Daoy (cell line): ENCODE data around the gene TTLL10. TPM values are rescaled to one million over a fixed set of nuclear protein-coding genes. Genes with fewer than 3 reads are reported as not detected.

Experiments
- DNase-seq: peaks from one replicate; pipeline ENCODE4 v3.0.0-alpha.2; 2015; ENCODE audit warnings: low read depth
- total RNA-seq: library from RNA; depleted of rRNA; stranded (reverse); fragments of >200 nt; shearing (Covaris generic); gene quantifications from 2 replicates; pipeline ENCODE4 v1.2.3, GENCODE V29; 2014

Gene TTLL10
- total RNA-seq, 1 experiment from 2014 or later: not detected

- no peak for DNase-seq
Observed at GRCh38 chr1:1205769-1206375, 32.2 kb downstream of the TTLL10 start.

DNA sequence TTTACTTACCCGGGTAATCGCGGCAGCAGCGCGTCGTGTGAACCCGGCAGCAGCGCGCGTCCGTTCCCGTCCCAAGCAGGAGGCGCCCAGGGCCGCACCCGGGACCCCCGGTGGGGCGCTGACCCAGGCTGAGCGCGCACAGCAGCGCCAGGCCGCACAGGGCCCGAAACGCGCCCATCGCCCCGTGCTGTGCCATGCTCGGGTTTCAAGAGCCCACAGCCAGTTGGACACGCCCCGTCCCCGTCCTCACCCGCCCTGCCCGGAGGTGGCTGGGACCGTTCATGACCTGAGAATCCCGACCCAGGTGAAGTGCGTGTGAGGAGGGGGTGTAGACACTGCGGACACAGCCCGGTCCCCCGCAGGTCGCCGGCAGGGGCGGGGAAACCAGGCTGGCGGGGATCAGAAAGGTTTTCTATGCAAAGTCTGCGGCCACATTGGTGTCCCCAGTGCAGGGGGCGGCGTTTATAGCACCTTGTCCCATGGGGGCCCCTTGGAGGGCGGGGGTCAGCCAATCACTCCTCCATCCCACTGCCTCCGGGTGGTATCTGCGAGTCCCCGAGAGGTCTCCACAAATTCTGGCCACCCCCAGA, 32.8 kb downstream of the TTLL10 start, which contains the start of gene TNFRSF18:
Gene TNFRSF18 (minus strand): TSS at position 217 of the 590 bp plus-strand sequence. CDS start 21 bp downstream, at position 196.
- DNase-seq: no peak

GRCh38 chr1:1206966-1207531, 33.4 kb downstream of the TTLL10 start:
- DNase-seq: no peak

GRCh38 chr1:1207571-1207892, 33.9 kb downstream of the TTLL10 start:
- DNase-seq: no peak

- peak; percentile 54 for DNase-seq
Observed at GRCh38 chr1:1208713-1209433, 35.2 kb downstream of the TTLL10 start.

GRCh38 chr1:1210726-1211540, 37.3 kb downstream of the TTLL10 start:
- no peak for DNase-seq

GRCh38 chr1:1211541-1212441, 38.1 kb downstream of the TTLL10 start:
- no peak for DNase-seq

DNA sequence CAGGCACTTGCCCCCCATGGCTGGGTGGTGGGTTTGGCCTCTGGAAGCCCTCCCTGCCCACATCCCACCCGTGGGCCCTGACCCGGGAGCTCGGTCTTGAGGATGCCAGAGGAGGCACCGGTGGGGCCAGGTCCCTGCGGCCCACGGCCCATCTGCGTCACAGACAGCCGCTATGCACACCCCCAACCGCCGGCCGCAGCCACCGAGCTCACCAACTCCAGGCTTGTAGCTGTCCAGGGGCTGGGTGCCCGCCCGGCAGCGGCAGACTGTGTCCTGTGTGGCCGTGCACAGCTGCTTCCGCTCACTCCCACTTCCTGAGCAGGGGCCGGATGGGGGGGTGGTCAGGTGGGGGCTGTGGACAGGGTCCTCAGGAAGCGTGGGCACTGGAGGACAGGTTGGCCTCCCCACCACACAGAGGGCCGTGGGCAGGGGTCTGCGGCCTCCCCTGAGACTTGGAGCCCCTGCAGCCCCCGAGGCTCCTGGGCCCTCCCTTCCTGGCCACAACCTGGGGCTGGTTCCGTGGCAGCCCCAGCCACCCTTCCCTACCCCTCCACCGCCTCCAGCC, 39.2 kb downstream of the TTLL10 start:
- DNase-seq: no peak

DNA sequence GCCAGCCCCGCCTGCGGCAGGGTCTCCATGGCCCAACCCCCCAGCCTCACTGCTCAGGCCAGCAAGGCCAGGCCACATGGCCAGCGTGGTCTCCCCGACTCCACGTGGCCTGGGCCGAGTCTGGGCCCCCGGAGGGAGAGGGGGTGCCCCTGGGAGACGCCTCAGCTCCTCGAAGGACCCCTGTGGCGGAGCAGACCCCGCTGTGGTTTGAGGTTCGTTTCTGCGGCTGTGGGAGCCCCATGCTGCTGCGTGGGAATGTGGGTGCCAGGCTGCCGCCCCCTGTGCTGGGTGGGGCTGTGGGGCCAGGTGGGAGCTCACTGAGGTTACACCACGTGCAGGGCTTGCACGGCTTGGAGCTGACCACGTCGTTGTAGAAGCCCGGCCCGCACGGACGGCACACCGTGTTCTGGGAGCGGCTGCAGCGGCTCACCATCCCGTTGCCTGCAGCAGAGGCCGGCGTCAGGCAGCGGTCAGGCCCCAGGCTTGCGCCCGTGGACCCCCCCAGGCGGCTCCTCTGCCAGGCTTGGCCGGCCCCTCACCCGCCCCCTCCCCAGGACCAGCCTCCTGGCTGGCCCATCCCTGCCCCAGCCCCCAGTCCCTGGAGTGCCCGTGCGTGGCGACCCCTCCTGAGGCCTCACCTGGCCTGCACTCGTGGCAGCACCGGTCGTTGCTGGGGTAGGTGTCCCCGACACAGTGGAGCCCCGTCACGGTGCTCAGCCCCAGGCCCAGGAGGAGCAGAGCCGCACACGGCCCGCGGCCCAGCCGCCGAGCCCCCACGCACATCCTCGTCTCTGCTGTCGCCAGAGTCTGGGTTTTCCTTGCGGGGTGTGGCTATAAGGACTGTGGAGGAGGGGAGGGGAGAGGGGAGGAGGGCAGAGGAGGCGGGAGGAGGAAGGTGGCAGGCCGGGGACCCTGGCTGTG, 39.9 kb downstream of the TTLL10 start, which contains the start of gene TNFRSF4:
Gene TNFRSF4 (minus strand): TSS at position 809 of the 921 bp plus-strand sequence. CDS start 26 bp downstream, at position 783.
- no peak for DNase-seq

DNA sequence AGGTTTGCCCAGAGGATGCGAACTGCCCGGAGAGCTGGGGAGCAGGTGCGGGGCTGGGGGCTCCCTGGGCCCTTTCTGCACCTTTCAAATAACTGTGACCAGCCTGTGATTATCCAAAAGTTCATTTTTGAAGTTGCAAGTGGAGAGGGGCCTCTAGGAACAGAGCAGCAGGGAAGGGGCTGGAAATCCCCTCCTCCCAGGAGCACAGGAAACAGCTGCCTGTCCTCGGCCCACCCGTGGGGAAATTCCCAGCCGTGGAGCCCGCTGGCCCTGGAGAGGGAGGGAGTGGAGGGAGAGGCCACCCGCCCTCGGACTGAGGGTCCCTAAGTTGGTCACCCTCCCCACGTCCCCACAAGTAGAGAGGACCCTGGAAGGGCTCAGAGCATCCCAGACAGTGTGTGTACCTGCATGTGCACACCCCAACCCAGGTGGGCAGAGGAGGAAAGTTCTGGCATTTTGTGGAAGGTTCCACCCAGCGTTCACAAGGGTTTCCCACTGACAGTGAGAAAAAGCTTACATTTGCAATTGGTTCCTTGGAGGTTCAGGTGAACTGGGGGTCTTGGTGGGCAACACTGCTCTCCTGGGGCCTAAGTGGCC, 41.5 kb downstream of the TTLL10 start:
- DNase-seq: no peak

GRCh38 chr1:1215881-1216605, 42.4 kb downstream of the TTLL10 start:
- DNase-seq: no peak

DNA sequence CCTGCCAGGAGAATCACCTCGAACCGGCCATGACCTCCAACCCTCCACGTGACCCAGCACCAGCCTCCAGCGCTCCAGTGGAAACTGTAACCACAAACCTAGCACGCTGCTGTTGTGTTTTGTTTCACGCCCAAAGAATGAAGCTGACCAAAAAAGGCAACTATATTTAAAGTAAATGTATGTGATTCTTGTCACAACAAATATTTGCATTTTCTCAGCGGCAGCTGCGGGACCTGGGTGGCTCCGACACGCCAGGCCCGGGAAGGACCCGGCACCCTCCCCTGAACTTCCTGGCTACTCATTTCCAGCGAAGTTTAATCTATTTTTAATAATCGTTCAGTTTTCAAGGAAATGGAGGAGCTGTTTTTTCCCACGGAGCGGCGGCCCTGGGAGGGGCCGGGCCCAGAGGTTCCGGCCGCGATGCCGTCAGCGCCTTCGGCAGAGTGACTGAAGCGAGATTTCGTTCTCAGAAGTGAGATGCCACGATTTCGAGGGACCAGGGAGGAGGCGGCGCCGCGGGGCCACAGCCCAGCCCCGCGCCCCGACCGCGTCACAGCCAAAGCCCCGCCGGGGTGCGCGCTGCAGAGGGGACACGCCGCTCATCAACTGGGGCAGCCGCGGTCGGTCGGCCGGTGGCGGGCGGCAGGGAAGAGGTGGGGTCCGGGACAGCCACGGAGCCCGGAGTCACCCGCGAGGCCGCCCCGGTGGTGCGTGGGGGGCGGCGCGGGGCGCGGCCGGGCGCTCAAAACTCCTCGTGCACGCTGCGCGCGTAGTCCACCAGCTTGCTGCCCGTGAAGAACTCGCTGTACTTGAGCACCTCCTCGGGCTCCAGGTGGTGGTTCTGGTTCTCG, 43.3 kb downstream of the TTLL10 start:
- no peak for DNase-seq

DNA sequence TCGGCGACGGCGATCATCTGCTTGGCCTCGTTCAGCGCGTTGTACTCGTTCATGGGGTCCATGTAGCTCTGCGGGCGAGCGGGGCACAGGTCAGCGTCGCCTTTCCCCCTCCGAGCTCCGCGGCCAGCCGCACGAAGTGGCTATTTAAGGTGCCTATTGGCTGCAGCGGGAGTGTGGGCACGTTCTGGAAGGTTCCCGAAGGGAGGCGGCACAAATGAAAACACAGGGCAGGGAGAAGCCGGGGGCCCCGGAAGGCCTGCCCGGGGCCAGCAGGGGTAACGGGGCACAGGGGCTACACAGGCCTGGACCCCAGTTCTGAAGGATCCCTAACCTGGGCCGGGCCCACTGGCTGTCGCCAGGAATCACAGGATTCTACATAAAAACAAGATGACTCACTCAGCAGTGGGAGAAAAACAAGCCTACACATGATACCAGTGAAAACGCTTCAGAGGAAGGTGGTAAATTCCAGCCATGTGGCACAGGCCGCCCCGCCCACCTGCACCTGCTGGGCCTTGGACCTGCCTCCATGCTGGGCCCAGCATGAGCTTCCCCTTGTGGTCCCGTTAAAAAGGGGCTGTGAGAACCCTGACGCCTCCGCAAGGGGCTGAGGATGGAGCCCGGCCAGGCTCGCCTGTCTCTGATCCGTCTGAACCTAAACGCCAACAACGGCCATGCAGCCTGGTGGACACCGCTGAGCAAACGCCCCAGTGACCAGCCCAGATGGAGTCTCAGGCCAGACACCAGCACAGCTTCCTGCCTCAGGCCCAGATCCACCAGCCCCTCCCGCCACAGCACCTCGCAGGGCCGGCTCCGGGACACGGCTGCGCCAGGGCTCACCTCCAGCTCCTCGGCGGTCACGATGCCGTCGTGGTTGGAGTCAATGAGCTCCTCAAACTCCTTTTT, 44.2 kb downstream of the TTLL10 start:
- no peak for DNase-seq

DNA sequence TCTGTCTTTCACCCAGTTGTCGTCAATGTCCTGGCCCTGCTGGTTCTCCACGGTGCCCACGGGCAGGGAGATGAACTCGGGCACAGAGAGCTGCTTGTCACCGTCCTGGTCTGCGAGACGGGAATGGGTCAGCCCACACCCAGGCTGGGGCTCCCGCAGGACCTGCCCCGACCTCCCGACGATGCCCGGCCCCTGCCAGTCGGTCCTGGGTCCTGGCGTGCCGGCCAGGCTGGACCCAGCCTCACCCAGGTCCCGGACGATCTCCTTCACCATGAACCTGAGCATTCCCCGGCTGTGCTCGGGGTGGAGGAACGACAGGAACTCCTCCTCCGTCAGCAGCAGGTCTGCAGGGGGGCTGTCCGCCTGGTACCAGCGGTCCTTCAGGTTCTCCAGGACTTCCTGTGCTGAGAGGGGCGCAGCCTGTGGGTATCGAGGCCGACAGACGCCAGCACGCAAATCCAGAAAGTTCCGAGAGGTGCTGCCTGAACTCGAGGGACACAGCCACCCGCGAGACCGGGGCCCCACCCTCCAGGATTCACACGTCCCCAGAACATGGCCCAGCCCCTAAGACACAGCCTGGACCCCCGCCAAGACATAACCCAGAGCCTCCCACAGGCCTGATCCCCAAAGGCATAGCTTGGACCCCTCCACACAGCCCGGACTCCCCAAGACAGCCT, 45.0 kb downstream of the TTLL10 start:
- DNase-seq: no peak

- DNase-seq: no peak
Observed at GRCh38 chr1:1219341-1219740, 45.7 kb downstream of the TTLL10 start.

- DNase-seq: no peak
Observed at GRCh38 chr1:1220197-1220596, 46.5 kb downstream of the TTLL10 start.
